GM12878 (cell line): Measurements from ENCODE around the gene TP73. TPM values are rescaled to one million over a fixed set of nuclear protein-coding genes. Genes with fewer than 3 reads are reported as not detected.

Experiments used
- ATAC-seq: fragments of 200-7000 bp; cut with Tn5 transposase; 3 replicates; pipeline ENCODE4 v1.9.1; 2020; ENCODE audit warnings: mild to moderate bottlenecking, moderate library complexity
- BruUV-seq: library from RNA; stranded (reverse); fragments of 400-500 nt; replicated peaks from 2 replicates; lab custom pipeline; 2021; lab: Mats Ljungman, UMichigan
- CTCF ChIA-PET: fragments of 300-600 bp; sonication (Branson Sonifier 250); formaldehyde crosslinking; extraction: SDS; loops from one replicate; lab custom pipeline; 2021; ENCODE audit warnings: inconsistent platforms; lab: Yijun Ruan, JAX
- POLR2A ChIA-PET: fragments of 350-600 bp; formaldehyde crosslinking; extraction: SDS; loops from one replicate; lab custom pipeline; 2021; ENCODE audit warnings: inconsistent platforms; lab: Charles Lee
- RAD21 ChIA-PET: fragments of 300-600 bp; sonication (Branson Sonifier 250); formaldehyde crosslinking; loops from one replicate; lab custom pipeline; 2023; ENCODE audit warnings: antibody characterized with exemption; ENCODE audit not compliant: unreplicated experiment; lab: Charles Lee
- SMC1A ChIA-PET: fragments of 300-600 bp; sonication (Branson Sonifier 250); formaldehyde crosslinking; loops from one replicate; lab custom pipeline; 2023; ENCODE audit not compliant: unreplicated experiment, uncharacterized antibody; lab: Charles Lee
- DNase-seq: peaks from one replicate; pipeline ENCODE4 v3.0.0-alpha.2; 2011; ENCODE audit warnings: low read depth, low spot score
- FAIRE-seq: peaks from 3 replicates; lab custom pipeline; 2011; peaks lifted over from hg19 to GRCh38; lab: Jason Lieb, UNC
- H2AFZ ChIP-seq: 2 replicates; pipeline ENCODE4 v1.6.0; 2011; ENCODE audit warnings: low read depth, low read length, control low read depth; ENCODE audit not compliant: control insufficient read depth
- H3K27ac ChIP-seq: 2 replicates; pipeline ENCODE4 v1.5.1; 2011; ENCODE audit warnings: control low read depth; ENCODE audit not compliant: control insufficient read depth, insufficient read depth
- H3K27me3 ChIP-seq, 2 experiments: replicated peaks in 1 of 2; 2 replicates each; pipeline versions ENCODE4 v1.6.0 to v1.6.1; 2011; ENCODE audit warnings: low read length in 1 of 2; ENCODE audit not compliant: control insufficient read depth in 2 of 2, insufficient read depth in 2 of 2
- H3K36me3 ChIP-seq, 2 experiments: 2 replicates each; pipeline ENCODE4 v1.5.1; 2011; ENCODE audit warnings: low read length in 1 of 2; ENCODE audit not compliant: control insufficient read depth in 2 of 2, insufficient read depth in 2 of 2
- H3K4me1 ChIP-seq: 2 replicates; pipeline ENCODE4 v1.6.1; 2011; ENCODE audit warnings: mild to moderate bottlenecking, low read length, moderate library complexity, mixed read lengths; ENCODE audit not compliant: control insufficient read depth, insufficient read depth
- H3K4me2 ChIP-seq: 2 replicates; pipeline ENCODE4 v1.6.0; 2011; ENCODE audit warnings: control low read depth; ENCODE audit not compliant: control insufficient read depth, insufficient read depth
- H3K4me3 ChIP-seq: fragments of 200-600 bp; sonication (generic); 2 replicates; pipeline ENCODE4 v1.5.1; 2016
- H3K79me2 ChIP-seq: 2 replicates; pipeline ENCODE4 v1.6.0; 2011; ENCODE audit warnings: low read length; ENCODE audit not compliant: control insufficient read depth, insufficient read depth
- H3K9ac ChIP-seq: 2 replicates; pipeline ENCODE4 v1.8.0; 2011; ENCODE audit warnings: low read length, control low read depth, mixed read lengths; ENCODE audit not compliant: control insufficient read depth, insufficient read depth
- H3K9me3 ChIP-seq: replicated peaks from 3 replicates; pipeline ENCODE4 v1.5.1; 2011; ENCODE audit warnings: mild to moderate bottlenecking, low read length; ENCODE audit not compliant: control insufficient read depth, insufficient read depth
- H4K20me1 ChIP-seq: 2 replicates; pipeline ENCODE4 v1.6.0; 2011; ENCODE audit not compliant: control insufficient read depth, insufficient read depth
- BCLAF1 ChIP-seq: fragments of 450-650 bp; IDR thresholded peaks from 2 replicates; pipeline ENCODE4 v1.6.1; 2017; ENCODE audit warnings: antibody characterized with exemption, mild to moderate bottlenecking, moderate library complexity
- BMI1 ChIP-seq: fragments of 450-650 bp; IDR thresholded peaks from 2 replicates; pipeline ENCODE4 v1.6.1; 2016; ENCODE audit warnings: mild to moderate bottlenecking, moderate library complexity, borderline replicate concordance
- GABPA ChIP-seq: IDR thresholded peaks from 2 replicates; pipeline ENCODE4 v1.6.1; 2014; ENCODE audit warnings: antibody characterized with exemption, low read depth, mild to moderate bottlenecking, inconsistent platforms
- HDGF ChIP-seq: fragments of 450-650 bp; IDR thresholded peaks from 2 replicates; pipeline ENCODE4 v1.6.1; 2016; ENCODE audit warnings: antibody characterized with exemption
- MYC ChIP-seq: IDR thresholded peaks from 2 replicates; pipeline ENCODE4 v1.6.1; 2011; ENCODE audit warnings: mild to moderate bottlenecking, low read length, moderate library complexity, inconsistent platforms; ENCODE audit not compliant: insufficient read depth, insufficient replicate concordance, insufficient read length, severe bottlenecking
- NRF1 ChIP-seq: conservative IDR thresholded peaks from 2 replicates; pipeline ENCODE4 v1.6.1; 2011; ENCODE audit warnings: mild to moderate bottlenecking, low read depth, low read length, improper control_type of control experiment
- PKNOX1 ChIP-seq: fragments of 450-650 bp; IDR thresholded peaks from 2 replicates; pipeline ENCODE4 v1.6.1; 2016; ENCODE audit warnings: mild to moderate bottlenecking
- POLR2A ChIP-seq: IDR thresholded peaks from 2 replicates; pipeline ENCODE4 v1.6.1; 2011; ENCODE audit warnings: low read depth, mild to moderate bottlenecking, low read length
- RBBP5 ChIP-seq: fragments of 200-600 bp; sonication (generic); conservative IDR thresholded peaks from 2 replicates; pipeline ENCODE4 v1.6.1; 2016
- RCOR1 ChIP-seq: conservative IDR thresholded peaks from 2 replicates; pipeline ENCODE4 v1.6.1; 2012; ENCODE audit warnings: low read depth, low read length, improper control_type of control experiment
- RELA ChIP-seq: fragments of 450-650 bp; IDR thresholded peaks from 2 replicates; pipeline ENCODE4 v1.8.0; 2014; ENCODE audit warnings: borderline replicate concordance; ENCODE audit not compliant: partially characterized antibody
- RFX5 ChIP-seq: IDR thresholded peaks from 2 replicates; pipeline ENCODE4 v1.6.1; 2011; ENCODE audit warnings: low read depth, low read length, improper control_type of control experiment
- SPI1 ChIP-seq: IDR thresholded peaks from 2 replicates; pipeline ENCODE4 v1.6.1; 2011; ENCODE audit warnings: low read depth, mild to moderate bottlenecking, low read length, moderate library complexity, borderline replicate concordance; ENCODE audit not compliant: insufficient read depth
- ZNF384 ChIP-seq: IDR thresholded peaks from 2 replicates; pipeline ENCODE4 v1.6.1; 2012; ENCODE audit warnings: low read depth, mild to moderate bottlenecking, low read length, improper control_type of control experiment, borderline replicate concordance
- WGBS: methylation state at CpG from one replicate; pipeline ENCODE4 v1.1.6; 2016; ENCODE audit warnings: low lambda C conversion rate; ENCODE audit not compliant: insufficient replicate concordance, insufficient coverage; ENCODE audit errors: missing lambda C conversion rate; 5-methylcytosine and 5-hydroxymethylcytosine counted together
- in situ Hi-C: fragments of 300-500 bp; cut with MboI; formaldehyde crosslinking; loops from 9 replicates; pipeline ENCODE4 v1.14.3; 2018; ENCODE audit warnings: mixed read lengths
- intact Hi-C: fragments of 100-400 bp; cut with micrococcal nuclease; formaldehyde crosslinking; loops from one replicate; pipeline ENCODE4 v1.14.2; 2022; ENCODE audit not compliant: unreplicated experiment
- polyA plus RNA-seq, 11 experiments: library from polyadenylated mRNA; depleted of rRNA in 4 of 11; unstranded in 6 of 11; stranded (reverse) in 5 of 11; fragments of >200 nt; fragmentation: Nextera tagmentation in 4 of 11; fragmentation: Illumina TruSeq in 1 of 11; extraction: Ambion mirVana in 4 of 11; extraction: Trizol in 1 of 11; gene quantifications; 1 replicate in 1 of 11; 2 replicates in 10 of 11; pipeline versions ENCODE4 v1.2.1 to v1.2.3, GENCODE V29; 2011 to 2016; ENCODE audit warnings: inconsistent platforms in 2 of 11, missing spikeins in 2 of 11, low read depth in 1 of 11
- total RNA-seq, 4 experiments: library from RNA; depleted of rRNA in 3 of 4; stranded (reverse); fragments of >200 nt in 3 of 4; fragmentation: Illumina TruSeq in 1 of 4; extraction: Trizol in 1 of 4; gene quantifications; 2 replicates each; pipeline versions ENCODE4 v1.2.1 to v1.2.3, GENCODE V29; 2013 to 2021

Gene TP73
- total and polyA plus RNA-seq, 10 of the 15 experiments (the other 5 are each of a cell fraction or from before 2014, with no cell fraction given) = 0.08 to 54.2 (median 14.9) TPM

GRCh38 chr1:3779265-3779911, 127.1 kb downstream of the TP73 start:
- H4K20me1 ChIP-seq = no peaks in the 10 kb centered on the region
- no peaks in the 10 kb centered on the region for H3K27me3 ChIP-seq
- FAIRE-seq (no peak), ATAC-seq (no peak), DNase-seq (no peak)
- H3K4me1 ChIP-seq = peaks cover 11% of the 10 kb centered on the region
- H3K9ac ChIP-seq = no peak overlapping the region
- CTCF ChIA-PET = no interaction called here
- no peak overlapping the region for H3K4me3 ChIP-seq
- BruUV-seq = no TSS peak
- H3K79me2 ChIP-seq = no peaks in the 10 kb centered on the region
- RAD21 ChIA-PET = no interaction called here
- in situ Hi-C loops (no loop called here), intact Hi-C loops (no loop called here)
- no peak overlapping the region for H2AFZ ChIP-seq
- TF ChIP-seq BMI1 (no peak), POLR2A (peak; percentile 49)
- H3K4me2 ChIP-seq = no peak overlapping the region
- SMC1A ChIA-PET = no interaction called here
- WGBS = 96% methylated on average over 23 of the region's 23 CpGs
- H3K9me3 ChIP-seq = no peaks in the 10 kb centered on the region
- POLR2A ChIA-PET = no interaction called here
- H3K36me3 ChIP-seq = peaks cover 13 to 15% of the 10 kb centered on the region in 2 experiments
- H3K27ac ChIP-seq = no peak overlapping the region

GRCh38 chr1:3779912-3780416, 127.6 kb downstream of the TP73 start:
- no peaks in the 10 kb centered on the region for H4K20me1 ChIP-seq
- no peak overlapping the region for H3K9ac ChIP-seq
- TF ChIP-seq BCLAF1 = no peak
- TF ChIP-seq BMI1 = no peak
- no peak for TF ChIP-seq PKNOX1
- TF ChIP-seq RELA = no peak
- TF ChIP-seq GABPA = no peak
- no peak for TF ChIP-seq SPI1
- TF ChIP-seq MYC = no peak
- no peak for TF ChIP-seq RCOR1
- no peak for TF ChIP-seq ZNF384
- no peak for TF ChIP-seq RBBP5
- no peak for TF ChIP-seq HDGF
- TF ChIP-seq NRF1 = no peak
- TF ChIP-seq RFX5 = no peak

More at GRCh38 chr1:3779912-3780416, 127.6 kb downstream of the TP73 start:
- in situ Hi-C loops (no loop called here), intact Hi-C loops (no loop called here)
- Histone ChIP-seq H2AFZ (no peak overlapping the region), H3K4me3 (no peak overlapping the region), H3K9me3 (no peaks in the 10 kb centered on the region), H3K27ac (no peak overlapping the region), H3K4me1 (peaks cover 11% of the 10 kb centered on the region), H3K4me2 (no peak overlapping the region), H3K36me3 (peaks cover 13 to 17% of the 10 kb centered on the region in 2 experiments), H3K79me2 (no peaks in the 10 kb centered on the region), H3K27me3 (no peaks in the 10 kb centered on the region)
- BruUV-seq = no TSS peak
- CTCF ChIA-PET = no interaction called here
- RAD21 ChIA-PET = no interaction called here
- FAIRE-seq (no peak), DNase-seq (no peak), ATAC-seq (no peak)
- POLR2A ChIA-PET = no interaction called here
- 94% methylated on average over 20 of the region's 20 CpGs for WGBS
- SMC1A ChIA-PET = no interaction called here
